Caco-2 (cell line): ENCODE data around the gene PIGM. TPM values are rescaled to one million over a fixed set of nuclear protein-coding genes. Genes with fewer than 3 reads are reported as not detected.
A peak's percentile ranks its signal among the peaks of the same experiment; 100 is the strongest.

Experiments used
- BruUV-seq: library from RNA; stranded (reverse); fragments of 400-500 nt; replicated peaks from 2 replicates; lab custom pipeline; 2021; lab: Mats Ljungman, UMichigan
- CTCF ChIA-PET: fragments of 300-600 bp; sonication (Branson Sonifier 250); formaldehyde crosslinking; loops from one replicate; lab custom pipeline; 2022; ENCODE audit warnings: antibody characterized with exemption; lab: Charles Lee
- POLR2A ChIA-PET: fragments of 300-600 bp; sonication (Branson Sonifier 250); formaldehyde crosslinking; loops from one replicate; lab custom pipeline; 2022; ENCODE audit warnings: antibody characterized with exemption; lab: Charles Lee
- DNase-seq, 2 experiments: peaks; one replicate each; pipeline versions ENCODE4 v3.0.0 to v3.0.0-alpha.2; 2020 to 2022
- H3K27me3 ChIP-seq: replicated peaks from 2 replicates; pipeline ENCODE4 v1.6.0; 2011; ENCODE audit warnings: low read length; ENCODE audit not compliant: control insufficient read depth, insufficient read depth
- H3K36me3 ChIP-seq: 2 replicates; pipeline ENCODE4 v1.5.1; 2011; ENCODE audit warnings: low read length; ENCODE audit not compliant: control insufficient read depth, insufficient read depth
- H3K4me1 ChIP-seq: fragments of 250-450 bp; sonication (Bioruptor Pico); 2 replicates; pipeline ENCODE4 v1.5.1; 2020; ENCODE audit warnings: mild to moderate bottlenecking
- H3K4me3 ChIP-seq: 2 replicates; pipeline ENCODE4 v1.5.1; 2011; ENCODE audit warnings: low read depth, mild to moderate bottlenecking, control low read depth, low read length
- H3K9me3 ChIP-seq: fragments of 250-450 bp; sonication (Bioruptor Pico); 2 replicates; pipeline ENCODE4 v1.5.1; 2020; ENCODE audit warnings: mild to moderate bottlenecking, moderate library complexity
- H3K27ac Mint-ChIP-seq: one replicate; pipeline ENCODE4 v1.8.0; 2022; ENCODE audit warnings: mixed read lengths; ENCODE audit not compliant: unreplicated experiment
- H3K27me3 Mint-ChIP-seq: one replicate; pipeline ENCODE4 v1.8.0; 2022; ENCODE audit warnings: mixed read lengths; ENCODE audit not compliant: insufficient read depth, unreplicated experiment
- H3K36me3 Mint-ChIP-seq: one replicate; pipeline ENCODE4 v1.8.0; 2022; ENCODE audit warnings: mild to moderate bottlenecking, mixed read lengths; ENCODE audit not compliant: insufficient read depth, unreplicated experiment
- H3K4me1 Mint-ChIP-seq: one replicate; pipeline ENCODE4 v1.8.0; 2022; ENCODE audit warnings: low read depth, mixed read lengths; ENCODE audit not compliant: unreplicated experiment
- H3K4me3 Mint-ChIP-seq: one replicate; pipeline ENCODE4 v1.8.0; 2022; ENCODE audit warnings: mild to moderate bottlenecking, moderate library complexity, mixed read lengths; ENCODE audit not compliant: unreplicated experiment
- H3K9me3 Mint-ChIP-seq: one replicate; pipeline ENCODE4 v1.8.0; 2022; ENCODE audit warnings: mixed read lengths; ENCODE audit not compliant: unreplicated experiment
- intact Hi-C: fragments of 100-400 bp; cut with micrococcal nuclease; formaldehyde crosslinking; loops from one replicate; pipeline ENCODE4 v1.10.0; 2022; ENCODE audit not compliant: unreplicated experiment
- total RNA-seq: library from RNA; stranded (reverse); gene quantifications from 2 replicates; pipeline ENCODE4 v1.2.3, GENCODE V29; 2022
- TF ChIP-seq, protein P1 (sequence below), 2 experiments: fragments of 200-600 bp in 1 of 2; IDR thresholded peaks; 1 replicate in 1 of 2; 2 replicates in 1 of 2; pipeline versions ENCODE4 v1.5.1 to v1.8.0; 2011 to 2022; ENCODE audit warnings: antibody characterized with exemption in 1 of 2, control low read depth in 1 of 2, inconsistent platforms in 1 of 2, low read depth in 1 of 2, low read length in 1 of 2, mild to moderate bottlenecking in 1 of 2, moderate library complexity in 1 of 2; ENCODE audit not compliant: insufficient read depth in 1 of 2, severe bottlenecking in 1 of 2, unreplicated experiment in 1 of 2

Gene PIGM
- total RNA-seq, 1 experiment from 2014 or later = 5.5 TPM

DNA sequence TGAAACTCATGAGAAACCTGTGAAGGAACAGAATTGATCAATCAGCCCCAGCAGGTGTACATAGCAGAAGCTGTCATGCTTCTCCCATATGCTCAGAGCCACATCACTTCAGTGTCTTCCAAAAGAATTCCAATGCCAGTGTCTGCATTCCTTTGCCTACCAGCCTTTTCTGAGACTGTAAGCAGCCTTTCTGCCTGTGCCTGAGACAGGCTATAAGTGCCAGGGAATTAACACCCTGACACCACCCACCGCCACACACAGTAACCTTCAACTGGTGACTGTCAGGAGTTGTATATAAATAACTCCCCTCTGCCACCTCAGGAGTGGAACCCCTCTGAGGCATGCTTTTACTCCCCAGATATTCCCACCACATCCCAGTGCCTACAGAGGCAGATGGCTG, 39.6 kb downstream of the PIGM start:
- TF ChIP-seq, protein P1, sequence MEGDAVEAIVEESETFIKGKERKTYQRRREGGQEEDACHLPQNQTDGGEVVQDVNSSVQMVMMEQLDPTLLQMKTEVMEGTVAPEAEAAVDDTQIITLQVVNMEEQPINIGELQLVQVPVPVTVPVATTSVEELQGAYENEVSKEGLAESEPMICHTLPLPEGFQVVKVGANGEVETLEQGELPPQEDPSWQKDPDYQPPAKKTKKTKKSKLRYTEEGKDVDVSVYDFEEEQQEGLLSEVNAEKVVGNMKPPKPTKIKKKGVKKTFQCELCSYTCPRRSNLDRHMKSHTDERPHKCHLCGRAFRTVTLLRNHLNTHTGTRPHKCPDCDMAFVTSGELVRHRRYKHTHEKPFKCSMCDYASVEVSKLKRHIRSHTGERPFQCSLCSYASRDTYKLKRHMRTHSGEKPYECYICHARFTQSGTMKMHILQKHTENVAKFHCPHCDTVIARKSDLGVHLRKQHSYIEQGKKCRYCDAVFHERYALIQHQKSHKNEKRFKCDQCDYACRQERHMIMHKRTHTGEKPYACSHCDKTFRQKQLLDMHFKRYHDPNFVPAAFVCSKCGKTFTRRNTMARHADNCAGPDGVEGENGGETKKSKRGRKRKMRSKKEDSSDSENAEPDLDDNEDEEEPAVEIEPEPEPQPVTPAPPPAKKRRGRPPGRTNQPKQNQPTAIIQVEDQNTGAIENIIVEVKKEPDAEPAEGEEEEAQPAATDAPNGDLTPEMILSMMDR (IDR thresholded peaks at IDR 0.05; ENCODE audit: insufficient read depth in 1 of 2, low read depth in 1 of 2, low read length in 1 of 2, severe bottlenecking in 1 of 2, unreplicated experiment in 1 of 2) = no peak
- ChIA-PET POLR2A (interaction anchor here (1.1 to 1.4 kb wide), 2 partner anchors 46 to 62 kb away, joined by 3 to 4 read pairs; no protein-coding TSS in a partner anchor), CTCF (interaction anchor here (1.0 to 1.4 kb wide), 5 partner anchors 14 to 52 kb away, joined by 3 to 10 read pairs (median 4); partner anchors contain the start of gene IGSF9)
- intact Hi-C loops = no loop called here
- no peaks in the 10 kb centered on the region for H3K36me3 ChIP-seq
- no TSS peak for BruUV-seq
- DNase-seq = no peak
- Mint-ChIP-seq H3K36me3 (no peaks in the 10 kb centered on the region), H3K4me1 (peaks cover 8% of the 10 kb centered on the region), H3K9me3 (no peaks in the 10 kb centered on the region), H3K27me3 (no peaks in the 10 kb centered on the region), H3K4me3 (no peak overlapping the region), H3K27ac (peak overlapping the region; percentile 45)
- no peaks in the 10 kb centered on the region for H3K27me3 ChIP-seq
- H3K4me1 ChIP-seq = peaks cover 14% of the 10 kb centered on the region
- no peak overlapping the region for H3K4me3 ChIP-seq
- no peaks in the 10 kb centered on the region for H3K9me3 ChIP-seq

DNA sequence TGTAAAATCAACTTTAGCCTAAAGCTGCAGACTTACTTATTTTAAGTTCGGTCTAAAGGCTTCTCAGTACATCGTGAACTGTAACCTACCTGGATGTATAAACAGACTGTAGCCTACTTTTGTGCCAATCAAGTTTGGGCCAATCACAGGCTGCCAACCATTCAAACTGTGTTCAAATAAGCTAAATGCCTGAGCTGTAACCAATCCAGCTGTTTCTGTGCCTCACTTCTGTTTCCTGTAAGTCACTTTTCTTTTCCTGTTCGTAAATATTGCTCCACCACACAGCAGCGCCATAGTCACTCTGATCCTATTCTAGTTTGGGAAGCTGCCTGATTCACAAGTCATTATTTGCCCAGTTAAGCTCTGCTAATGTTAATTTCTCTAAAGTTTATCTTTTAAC, 40.3 kb downstream of the PIGM start:
- no peaks in the 10 kb centered on the region for H3K36me3 ChIP-seq
- no TSS peak for BruUV-seq
- POLR2A ChIA-PET = interaction anchor here (0.6 to 1.4 kb wide), 3 partner anchors 15 to 63 kb away, joined by 3 to 4 read pairs (median 4); no protein-coding TSS in a partner anchor
- Mint-ChIP-seq H3K36me3 (no peaks in the 10 kb centered on the region), H3K4me3 (peak overlapping the region; percentile 52), H3K4me1 (peaks cover 8% of the 10 kb centered on the region), H3K27me3 (no peaks in the 10 kb centered on the region), H3K27ac (peak overlapping the region; percentile 45), H3K9me3 (no peaks in the 10 kb centered on the region)
- no peak overlapping the region for H3K4me3 ChIP-seq
- CTCF ChIA-PET = interaction anchor here (0.8 to 1.4 kb wide), 6 partner anchors 15 to 94 kb away, joined by 3 to 10 read pairs (median 4); partner anchors contain the start of gene IGSF9
- H3K27me3 ChIP-seq = no peaks in the 10 kb centered on the region
- H3K4me1 ChIP-seq = peaks cover 14% of the 10 kb centered on the region
- intact Hi-C loops = loop anchor here (1.0 kb wide), 2 partner anchors 15 to 20 kb away; no protein-coding TSS in a partner anchor
- no peaks in the 10 kb centered on the region for H3K9me3 ChIP-seq
- TF ChIP-seq, protein P1 (IDR thresholded peaks at IDR 0.05; ENCODE audit: insufficient read depth in 1 of 2, low read depth in 1 of 2, low read length in 1 of 2, severe bottlenecking in 1 of 2, unreplicated experiment in 1 of 2) = no peak
- peak; percentile 49 to 63 for DNase-seq

DNA sequence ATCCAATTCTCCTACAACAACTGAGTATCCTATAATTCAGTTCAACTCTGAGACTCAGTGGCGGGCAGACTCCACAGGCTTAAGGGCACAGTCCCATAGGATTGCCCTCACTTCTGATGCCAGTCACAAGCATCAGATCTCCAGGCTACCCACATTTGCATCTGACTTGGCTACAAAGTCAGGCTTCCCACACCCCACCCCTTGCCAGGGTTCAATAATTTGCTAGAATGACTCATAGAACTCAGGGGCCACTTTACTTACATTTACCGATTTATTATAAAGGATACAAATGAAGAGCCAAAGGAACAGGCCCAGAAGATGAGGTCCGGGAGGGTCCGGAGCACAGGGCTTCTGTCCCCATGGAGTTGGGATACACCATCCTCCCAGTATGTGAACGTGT, 41.8 kb downstream of the PIGM start:
- H3K36me3 ChIP-seq = no peaks in the 10 kb centered on the region
- POLR2A ChIA-PET = no interaction called here
- CTCF ChIA-PET = no interaction called here
- H3K27me3 ChIP-seq = no peaks in the 10 kb centered on the region
- H3K4me1 ChIP-seq = peaks cover 14% of the 10 kb centered on the region
- H3K4me3 ChIP-seq = no peak overlapping the region
- Mint-ChIP-seq H3K9me3 (no peaks in the 10 kb centered on the region), H3K27me3 (no peaks in the 10 kb centered on the region), H3K27ac (no peak overlapping the region), H3K36me3 (no peaks in the 10 kb centered on the region), H3K4me1 (peaks cover 8% of the 10 kb centered on the region), H3K4me3 (no peak overlapping the region)
- no peaks in the 10 kb centered on the region for H3K9me3 ChIP-seq
- DNase-seq = no peak
- intact Hi-C loops = no loop called here
- no TSS peak for BruUV-seq
- TF ChIP-seq, protein P1 (IDR thresholded peaks at IDR 0.05; ENCODE audit: insufficient read depth in 1 of 2, low read depth in 1 of 2, low read length in 1 of 2, severe bottlenecking in 1 of 2, unreplicated experiment in 1 of 2) = no peak
